GM18505 (cell line): Measurements from ENCODE around the gene TAGLN.

ENCODE experiments used
- ATAC-seq: cut with Tn5 transposase; IDR thresholded peaks from one replicate; pipeline ENCODE4 v1.9.1; 2021; ENCODE audit not compliant: unreplicated experiment
- POLR2A ChIP-seq: IDR thresholded peaks from 4 replicates; pipeline ENCODE4 v1.6.1; 2011; ENCODE audit warnings: borderline replicate concordance; ENCODE audit not compliant: insufficient read depth, insufficient read length; ENCODE audit errors: extremely low read depth

Gene TAGLN

DNA sequence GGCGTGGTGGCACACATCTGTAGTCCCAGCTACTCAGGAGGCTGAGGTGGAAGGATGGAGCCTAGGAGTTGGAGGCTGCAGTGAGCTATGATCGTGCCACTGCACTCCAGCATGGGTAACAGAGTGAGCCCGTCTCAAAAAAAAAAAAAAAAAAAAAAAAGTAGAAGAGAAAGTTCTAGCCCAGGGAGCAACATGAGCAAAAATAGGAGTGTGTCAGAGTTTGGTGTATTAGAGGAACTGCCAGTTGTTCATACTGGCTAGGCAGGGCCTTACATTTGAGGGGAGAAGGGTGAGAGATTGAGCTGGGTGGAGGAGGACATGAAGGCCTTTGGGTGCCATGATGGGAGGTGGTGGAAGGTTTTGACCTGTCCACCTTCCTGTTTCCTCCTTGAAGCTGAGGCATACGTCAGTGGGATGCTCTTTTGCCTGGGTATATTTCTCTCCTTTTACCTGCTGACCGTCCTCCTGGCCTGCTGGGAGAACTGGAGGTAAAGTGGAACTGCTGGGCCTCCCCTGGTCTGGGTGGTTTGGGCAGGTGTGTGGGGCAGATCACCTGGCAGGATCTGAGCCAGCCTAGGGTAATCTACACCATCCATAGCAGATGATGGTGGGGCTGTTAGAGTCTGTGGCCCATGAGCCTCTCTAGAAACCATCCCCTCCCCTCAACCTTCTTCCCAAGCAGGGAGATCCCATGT lies 13.3 kb upstream of the TAGLN start:
- no peak for ATAC-seq
- no peak for TF ChIP-seq POLR2A

DNA sequence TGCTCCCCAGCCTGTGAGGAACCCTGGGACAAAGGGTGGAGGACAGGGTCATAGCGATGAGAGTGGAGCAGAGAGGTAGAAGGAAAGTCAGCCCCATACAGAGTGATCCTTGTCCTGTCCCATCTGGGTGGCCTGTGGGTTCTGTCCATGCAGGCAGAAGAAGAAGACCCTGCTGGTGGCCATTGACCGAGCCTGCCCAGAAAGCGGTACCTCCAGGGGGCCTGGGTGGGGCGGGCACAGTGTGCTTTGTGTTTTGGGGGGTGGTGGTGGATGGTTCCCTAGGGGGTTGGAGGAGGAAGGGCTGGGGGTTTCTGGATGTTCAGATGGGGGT lies 12.8 kb upstream of the TAGLN start:
- TF ChIP-seq POLR2A: no peak
- no peak for ATAC-seq

DNA sequence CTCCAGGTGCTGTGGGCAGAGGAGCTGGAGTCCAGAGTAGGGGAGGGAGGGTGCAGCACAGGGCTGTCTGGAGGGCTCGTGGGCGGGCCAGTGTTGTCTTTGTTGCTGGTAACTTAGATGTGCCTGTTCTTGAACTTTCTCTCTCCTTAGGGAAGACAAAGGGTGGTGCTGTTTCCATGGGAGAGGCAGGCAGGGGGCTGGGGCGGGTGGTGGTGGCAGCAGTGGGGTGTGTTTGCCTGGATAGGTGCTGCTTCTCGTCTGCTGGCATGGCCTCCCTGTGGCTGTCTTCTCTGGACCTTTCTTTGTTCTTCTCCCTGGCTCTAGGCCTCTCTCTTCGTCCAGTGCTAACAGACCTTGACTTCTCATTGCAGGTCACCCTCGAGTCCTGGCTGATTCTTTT lies 12.2 kb upstream of the TAGLN start:
- no peak for ATAC-seq
- TF ChIP-seq POLR2A: no peak

DNA sequence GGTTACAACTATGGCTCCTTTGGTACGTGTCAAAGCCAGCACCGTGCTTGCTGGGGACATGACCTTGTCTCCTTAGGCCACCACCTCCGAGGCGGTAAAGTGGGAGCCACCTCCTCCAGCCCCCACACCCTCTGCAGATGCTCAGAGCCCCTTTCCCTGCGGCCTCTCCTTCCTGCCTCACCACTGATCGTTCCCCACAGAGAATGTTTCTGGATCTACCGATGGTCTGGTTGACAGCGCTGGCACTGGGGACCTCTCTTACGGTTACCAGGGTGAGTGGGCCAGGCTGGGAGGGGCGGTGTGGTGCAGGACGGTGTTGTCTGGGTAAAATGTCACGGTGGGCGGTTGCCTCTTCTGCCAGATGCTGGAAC lies 11.8 kb upstream of the TAGLN start:
- TF ChIP-seq POLR2A: no peak
- ATAC-seq: no peak

DNA sequence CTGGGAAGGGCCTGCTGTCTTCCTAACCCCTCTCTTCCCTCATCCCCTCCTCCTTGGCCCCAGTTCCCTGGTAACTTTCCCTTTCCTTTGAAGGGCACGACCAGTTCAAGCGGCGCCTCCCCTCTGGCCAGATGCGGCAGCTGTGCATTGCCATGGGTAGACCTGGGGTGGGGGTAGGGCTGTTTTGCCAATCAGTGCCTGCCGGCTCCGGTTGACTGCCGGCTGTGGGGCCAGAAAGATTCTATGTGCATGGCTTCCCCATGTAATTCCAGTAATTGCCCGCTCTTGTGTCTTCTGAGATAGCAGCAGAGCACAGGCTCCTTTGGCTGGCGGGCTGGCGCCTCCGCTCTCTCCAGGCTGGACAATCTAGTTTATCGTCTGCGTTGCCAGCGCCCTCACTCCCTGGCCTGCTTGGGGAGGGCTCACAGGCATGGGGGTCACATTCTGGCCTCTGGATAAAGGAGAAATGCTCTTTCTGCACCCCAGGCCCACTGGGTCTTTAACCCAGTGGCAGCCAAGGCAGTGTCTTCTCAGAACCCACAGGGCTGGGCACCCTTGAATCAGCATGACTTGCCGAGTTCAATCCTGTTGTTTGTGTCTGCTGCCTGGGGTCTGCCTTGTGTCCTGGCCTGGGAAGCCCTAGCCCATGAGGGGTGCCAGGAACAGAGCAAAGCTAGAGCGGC lies 11.2 kb upstream of the TAGLN start:
- ATAC-seq: no peak
- TF ChIP-seq POLR2A: no peak

DNA sequence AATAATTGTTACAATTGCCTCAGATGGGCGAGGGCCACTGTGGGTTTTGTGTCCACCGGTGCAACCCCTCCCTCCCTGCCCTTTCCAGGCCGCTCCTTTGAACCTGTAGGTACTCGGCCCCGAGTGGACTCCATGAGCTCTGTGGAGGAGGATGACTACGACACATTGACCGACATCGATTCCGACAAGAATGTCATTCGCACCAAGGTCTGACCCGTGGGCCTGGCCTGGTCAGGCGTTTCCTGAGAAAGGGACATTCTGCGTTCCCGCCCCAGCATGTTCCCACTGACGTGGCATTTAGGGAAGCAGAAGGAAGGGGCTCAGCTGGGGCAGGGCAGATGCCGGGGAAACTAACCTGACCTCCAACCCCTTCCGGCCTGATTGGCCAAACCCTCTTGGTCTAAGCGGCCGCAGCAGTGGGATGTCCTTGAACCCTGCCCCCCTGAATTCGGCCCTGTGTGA lies 10.5 kb upstream of the TAGLN start:
- TF ChIP-seq POLR2A: no peak
- ATAC-seq: no peak

DNA sequence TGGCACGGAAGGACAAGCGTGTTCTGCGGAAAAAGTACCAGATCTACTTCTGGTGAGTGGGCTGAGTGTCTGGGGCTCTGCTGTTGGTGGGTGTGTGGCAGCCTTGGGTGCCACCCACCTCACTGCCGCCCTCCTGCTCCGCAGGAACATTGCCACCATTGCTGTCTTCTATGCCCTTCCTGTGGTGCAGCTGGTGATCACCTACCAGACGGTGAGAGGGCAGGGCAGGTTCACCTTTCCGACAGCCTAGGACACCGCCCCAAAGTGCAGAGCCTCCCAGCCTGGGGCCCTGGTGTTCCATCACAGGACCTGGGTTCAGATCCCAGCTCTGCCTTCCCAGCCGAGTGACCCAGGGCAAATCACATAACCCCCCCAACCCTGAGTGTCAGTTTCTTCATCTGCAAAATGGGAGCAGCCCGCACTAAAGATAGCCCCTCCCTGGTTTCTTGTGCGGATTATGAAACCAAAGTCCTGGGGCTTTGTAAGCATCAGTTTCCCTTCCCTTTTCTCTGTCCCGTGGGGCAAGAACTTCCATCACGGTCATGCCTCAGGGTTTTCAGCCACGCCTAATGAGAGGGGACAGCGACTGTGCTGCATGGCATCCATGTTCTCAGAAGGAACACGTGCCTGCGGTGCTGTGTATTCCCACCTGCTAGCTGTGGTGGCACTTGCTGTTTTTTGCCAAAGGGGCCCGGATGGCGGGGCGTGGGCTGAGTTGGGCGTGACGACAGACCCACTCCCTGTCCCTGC lies 9.8 kb upstream of the TAGLN start:
- peak; percentile 47 for ATAC-seq
- TF ChIP-seq POLR2A: no peak

DNA sequence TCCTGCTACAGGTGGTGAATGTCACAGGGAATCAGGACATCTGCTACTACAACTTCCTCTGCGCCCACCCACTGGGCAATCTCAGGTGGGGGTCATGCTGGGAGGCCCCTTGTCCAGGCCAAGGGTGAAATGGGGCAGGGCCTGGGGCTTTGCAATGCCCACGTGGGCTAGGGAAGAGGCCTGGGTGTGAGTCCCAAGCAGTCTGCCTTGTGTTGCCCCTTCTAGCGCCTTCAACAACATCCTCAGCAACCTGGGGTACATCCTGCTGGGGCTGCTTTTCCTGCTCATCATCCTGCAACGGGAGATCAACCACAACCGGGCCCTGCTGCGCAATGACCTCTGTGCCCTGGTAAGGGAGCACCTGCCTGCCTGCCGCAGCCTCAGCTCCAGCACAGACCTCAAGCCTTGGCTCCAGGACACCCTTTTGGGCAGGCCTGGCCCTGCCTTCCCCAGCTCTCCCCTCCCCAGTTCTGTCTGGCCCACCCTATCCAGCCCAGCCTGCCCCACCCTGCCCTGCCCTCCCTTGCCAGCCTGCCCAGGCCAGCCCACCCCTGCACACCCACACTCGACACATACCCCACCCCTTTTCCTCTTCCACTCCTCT lies 9.1 kb upstream of the TAGLN start:
- no peak for ATAC-seq

DNA sequence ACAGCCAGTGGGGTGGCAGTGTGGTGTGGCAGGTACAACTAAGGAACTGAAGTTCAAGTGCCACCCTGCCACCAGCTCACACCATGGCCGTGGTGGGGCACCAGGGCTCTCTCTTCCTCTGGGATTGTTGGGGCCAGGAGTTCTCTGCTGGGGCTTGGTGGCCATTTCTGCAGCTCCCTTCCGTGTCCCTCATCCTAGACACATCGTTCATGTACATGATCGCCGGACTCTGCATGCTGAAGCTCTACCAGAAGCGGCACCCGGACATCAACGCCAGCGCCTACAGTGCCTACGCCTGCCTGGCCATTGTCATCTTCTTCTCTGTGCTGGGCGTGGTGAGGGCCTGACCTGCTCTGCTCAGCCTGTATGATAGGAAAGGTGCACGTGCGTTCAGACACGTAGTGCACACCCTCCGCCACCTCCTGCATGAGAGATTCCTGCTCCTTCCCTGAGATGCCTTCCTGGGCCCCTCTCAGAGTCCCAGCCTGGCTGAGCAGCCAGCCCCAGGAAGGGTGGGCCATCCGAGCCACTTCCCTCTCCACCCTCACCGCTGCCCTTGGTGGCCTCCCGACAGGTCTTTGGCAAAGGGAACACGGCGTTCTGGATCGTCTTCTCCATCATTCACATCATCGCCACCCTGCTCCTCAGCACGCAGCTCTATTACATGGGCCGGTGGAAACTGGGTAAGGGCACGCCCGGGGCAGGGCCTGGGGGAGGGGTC lies 7.3 kb upstream of the TAGLN start:
- no peak for TF ChIP-seq POLR2A
- no peak for ATAC-seq

More for the DNA sequence above, 9.1 kb upstream of the TAGLN start:
- TF ChIP-seq POLR2A: no peak

DNA sequence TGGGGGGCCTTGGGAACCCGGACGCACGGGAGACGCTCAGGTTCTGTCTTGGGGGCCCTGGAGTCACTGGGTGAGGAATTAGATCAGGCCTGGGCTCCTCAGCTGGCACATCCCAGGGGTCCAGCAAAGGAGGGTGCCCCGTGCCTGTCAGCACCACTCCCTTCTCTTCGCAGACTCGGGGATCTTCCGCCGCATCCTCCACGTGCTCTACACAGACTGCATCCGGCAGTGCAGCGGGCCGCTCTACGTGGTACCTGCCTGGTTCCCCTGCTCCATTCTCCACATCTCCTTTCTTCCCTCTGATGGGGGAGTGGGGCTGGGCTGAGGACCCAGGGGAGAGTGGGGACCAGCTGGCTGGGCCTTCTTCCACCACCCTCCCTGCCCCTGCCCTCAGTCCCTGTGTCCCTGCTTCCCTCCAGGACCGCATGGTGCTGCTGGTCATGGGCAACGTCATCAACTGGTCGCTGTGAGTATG lies 6.7 kb upstream of the TAGLN start:
- no peak for ATAC-seq
- TF ChIP-seq POLR2A: no peak

DNA sequence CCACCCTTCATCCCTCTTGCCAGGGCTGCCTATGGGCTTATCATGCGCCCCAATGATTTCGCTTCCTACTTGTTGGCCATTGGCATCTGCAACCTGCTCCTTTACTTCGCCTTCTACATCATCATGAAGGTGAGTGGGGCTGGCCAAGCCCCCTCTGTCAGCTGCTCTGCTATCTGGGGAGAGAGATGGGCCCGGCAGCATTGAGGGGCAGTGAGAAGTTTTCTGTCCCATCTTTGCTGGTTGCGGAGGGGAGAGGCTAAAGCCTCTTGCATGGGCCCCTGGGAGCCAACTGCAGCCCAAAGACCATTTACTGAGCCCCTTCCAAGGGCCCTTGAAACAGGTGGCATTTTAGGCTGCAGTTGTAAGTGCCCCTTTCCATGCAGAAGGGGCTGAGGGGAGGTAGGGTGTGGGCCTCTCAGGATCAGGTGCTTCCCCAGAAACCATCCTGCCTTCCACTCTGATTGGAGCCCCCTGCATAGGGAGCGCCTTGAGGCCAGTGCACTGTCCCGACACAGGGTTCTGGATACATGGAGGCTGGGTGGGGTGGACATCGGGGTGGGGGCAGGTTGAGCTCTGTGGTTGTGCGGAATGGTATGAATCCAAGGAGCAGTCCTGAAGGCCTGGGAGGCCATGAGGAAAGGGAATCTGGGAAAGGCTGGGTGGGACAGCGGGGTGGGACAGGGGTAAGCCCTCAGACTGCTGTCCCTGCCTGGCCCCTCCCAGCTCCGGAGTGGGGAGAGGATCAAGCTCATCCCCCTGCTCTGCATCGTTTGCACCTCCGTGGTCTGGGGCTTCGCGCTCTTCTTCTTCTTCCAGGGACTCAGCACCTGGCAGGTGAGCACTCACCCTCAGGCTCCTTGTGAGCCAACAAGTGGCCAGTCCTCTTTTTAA lies 5.8 kb upstream of the TAGLN start:
- no peak for ATAC-seq
- TF ChIP-seq POLR2A: no peak

DNA sequence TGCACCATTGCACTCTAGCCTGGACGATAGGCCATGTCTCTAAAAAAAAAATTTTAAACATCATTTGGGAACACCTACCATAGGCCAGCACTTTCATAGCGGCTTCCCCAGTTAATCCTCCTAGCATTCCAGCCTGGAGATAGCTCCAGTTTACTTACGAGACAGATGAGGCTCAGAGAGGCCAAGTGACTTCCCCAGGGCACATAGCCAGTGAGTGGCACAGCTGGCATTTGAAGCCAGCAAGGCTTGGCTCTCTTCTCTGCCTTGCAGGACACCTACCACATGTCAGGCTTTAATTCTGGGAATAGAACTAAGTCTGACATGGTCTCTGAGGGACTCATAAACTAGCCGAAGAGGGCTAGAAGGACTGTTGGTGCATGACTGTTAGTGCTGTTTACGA lies 4.9 kb upstream of the TAGLN start:
- no peak for ATAC-seq

More for the DNA sequence above, 4.9 kb upstream of the TAGLN start:
- no peak for TF ChIP-seq POLR2A
